Lower leg skin (tissue), 3 donors: ENCODE data around the gene MRPS25.

Source experiments
- POLR2A ChIP-seq, 2 donors: fragments of 450-650 bp; IDR thresholded peaks; one replicate each; pipeline ENCODE4 v1.6.1; 2016 to 2017; ENCODE audit warnings: antibody characterized with exemption in 2 of 2, mild to moderate bottlenecking in 1 of 2, moderate library complexity in 1 of 2
- TF ChIP-seq, protein P1 (sequence below), 3 donors: fragments of 450-650 bp; IDR thresholded peaks; one replicate each; pipeline ENCODE4 v1.5.1; 2016; ENCODE audit warnings: antibody characterized with exemption in 3 of 3, mild to moderate bottlenecking in 3 of 3, moderate library complexity in 2 of 3

DNA sequence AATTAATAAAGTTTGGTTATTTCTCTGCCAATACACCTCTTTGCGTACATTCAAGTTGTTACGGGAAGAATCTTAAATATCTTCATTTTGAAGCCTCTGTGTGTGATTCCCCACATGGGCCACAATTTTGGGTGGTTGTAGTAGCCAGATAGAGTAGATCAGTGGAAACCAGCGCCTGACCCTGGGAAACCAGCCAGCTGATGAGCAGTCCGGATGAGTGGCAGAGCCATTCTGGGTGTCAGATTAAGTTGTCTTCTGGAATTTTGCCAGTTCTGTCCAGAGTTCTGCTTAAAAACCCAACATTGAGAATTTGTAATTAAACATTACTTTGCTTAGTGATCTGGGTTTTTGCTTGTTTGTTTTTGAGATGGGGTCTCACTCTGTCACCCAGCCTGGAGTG is 49.7 kb downstream of the MRPS25 start:
- TF ChIP-seq, protein P1, sequence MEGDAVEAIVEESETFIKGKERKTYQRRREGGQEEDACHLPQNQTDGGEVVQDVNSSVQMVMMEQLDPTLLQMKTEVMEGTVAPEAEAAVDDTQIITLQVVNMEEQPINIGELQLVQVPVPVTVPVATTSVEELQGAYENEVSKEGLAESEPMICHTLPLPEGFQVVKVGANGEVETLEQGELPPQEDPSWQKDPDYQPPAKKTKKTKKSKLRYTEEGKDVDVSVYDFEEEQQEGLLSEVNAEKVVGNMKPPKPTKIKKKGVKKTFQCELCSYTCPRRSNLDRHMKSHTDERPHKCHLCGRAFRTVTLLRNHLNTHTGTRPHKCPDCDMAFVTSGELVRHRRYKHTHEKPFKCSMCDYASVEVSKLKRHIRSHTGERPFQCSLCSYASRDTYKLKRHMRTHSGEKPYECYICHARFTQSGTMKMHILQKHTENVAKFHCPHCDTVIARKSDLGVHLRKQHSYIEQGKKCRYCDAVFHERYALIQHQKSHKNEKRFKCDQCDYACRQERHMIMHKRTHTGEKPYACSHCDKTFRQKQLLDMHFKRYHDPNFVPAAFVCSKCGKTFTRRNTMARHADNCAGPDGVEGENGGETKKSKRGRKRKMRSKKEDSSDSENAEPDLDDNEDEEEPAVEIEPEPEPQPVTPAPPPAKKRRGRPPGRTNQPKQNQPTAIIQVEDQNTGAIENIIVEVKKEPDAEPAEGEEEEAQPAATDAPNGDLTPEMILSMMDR (IDR thresholded peaks at IDR 0.05), result no peak
- no peak for TF ChIP-seq POLR2A (IDR thresholded peaks at IDR 0.05)
